ENCODE data around the gene TTC9B.

DNA sequence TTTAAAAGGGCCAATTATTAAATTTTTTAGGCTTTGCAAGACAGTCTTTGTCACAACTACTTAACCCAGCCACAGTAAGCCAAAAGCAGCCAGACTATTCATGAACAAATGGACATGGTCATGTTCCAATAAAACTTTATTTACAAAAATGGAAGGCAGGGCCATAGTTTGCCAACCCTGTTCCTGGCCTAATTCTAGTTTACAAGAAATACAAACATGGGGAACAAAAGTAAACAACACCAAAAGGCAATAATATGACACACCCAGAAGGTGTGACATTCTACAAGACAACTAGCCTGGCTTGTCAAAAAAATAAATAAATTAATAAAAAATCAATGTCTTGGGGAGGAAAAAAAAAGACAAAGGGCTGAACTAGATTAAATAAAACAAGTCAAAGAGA, 33.1 kb upstream of the TTC9B start:
- TF ChIP-seq CTCF (IDR thresholded peaks at IDR 0.05; ENCODE audit: low read depth, low read length, missing input control), result no peak
- TF ChIP-seq RAD21 (IDR thresholded peaks at IDR 0.05), result no peak
- TF ChIP-seq, protein P1, sequence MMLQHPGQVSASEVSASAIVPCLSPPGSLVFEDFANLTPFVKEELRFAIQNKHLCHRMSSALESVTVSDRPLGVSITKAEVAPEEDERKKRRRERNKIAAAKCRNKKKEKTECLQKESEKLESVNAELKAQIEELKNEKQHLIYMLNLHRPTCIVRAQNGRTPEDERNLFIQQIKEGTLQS (IDR thresholded peaks at IDR 0.05), result no peak

All from liver (tissue), 3 donors.